ENCODE data around the gene SPRR4.

The SPRR4 gene

GRCh38 chr1:152977614-152978013 is 7.2 kb downstream of the SPRR4 start:
- H3K4me3 ChIP-seq (ENCODE audit: low read depth, low read length) = no peak overlapping the region
- no peak for TF ChIP-seq POLR2A (IDR thresholded peaks at IDR 0.05; ENCODE audit: extremely low read depth, insufficient read length)

DNA sequence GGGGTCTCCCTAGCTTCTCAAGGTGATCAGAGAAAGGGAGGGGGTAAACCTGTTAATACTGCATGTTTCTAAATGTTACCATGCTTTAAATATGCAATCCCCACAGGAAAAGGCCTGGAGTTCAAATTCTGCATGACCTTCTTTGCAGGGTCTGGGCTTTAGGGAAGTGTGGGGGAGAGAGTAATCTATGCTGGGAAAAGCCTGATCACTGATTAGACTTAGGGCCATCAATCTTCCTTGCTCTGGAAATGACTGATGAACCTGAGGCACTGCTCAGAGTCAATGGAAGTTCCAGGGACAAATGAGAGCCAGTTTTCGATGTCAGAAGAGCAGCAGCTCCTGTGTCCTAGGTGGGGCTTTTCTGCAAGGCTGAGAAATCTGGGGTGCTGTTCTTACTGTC is 10.2 kb downstream of the SPRR4 start:
- DNase-seq (ENCODE audit: low read depth) = no peak
- no peak overlapping the region for H3K4me3 ChIP-seq (ENCODE audit: low read depth, low read length)
- TF ChIP-seq MAX (IDR thresholded peaks at IDR 0.05; ENCODE audit: low read depth, low read length) = no peak
- no peak for TF ChIP-seq POLR2A (IDR thresholded peaks at IDR 0.05; ENCODE audit: extremely low read depth, insufficient read length)
- TF ChIP-seq CTCF (IDR thresholded peaks at IDR 0.05; ENCODE audit: low read depth, low read length) = no peak
- no peak for TF ChIP-seq MYC (IDR thresholded peaks at IDR 0.05; ENCODE audit: low read depth, low read length)

More at GRCh38 chr1:152977614-152978013, 7.2 kb downstream of the SPRR4 start:
- no peak for DNase-seq (ENCODE audit: low read depth)

GRCh38 chr1:152981146-152981871 is 10.9 kb downstream of the SPRR4 start:
- TF ChIP-seq POLR2A (IDR thresholded peaks at IDR 0.05; ENCODE audit: extremely low read depth, insufficient read length) (no peak), MAX (IDR thresholded peaks at IDR 0.05; ENCODE audit: low read depth, low read length) (no peak), MYC (IDR thresholded peaks at IDR 0.05; ENCODE audit: low read depth, low read length) (no peak), CTCF (IDR thresholded peaks at IDR 0.05; ENCODE audit: low read depth, low read length) (no peak)
- no peak for DNase-seq (ENCODE audit: low read depth)
- H3K4me3 ChIP-seq (ENCODE audit: low read depth, low read length) = no peak overlapping the region

DNA sequence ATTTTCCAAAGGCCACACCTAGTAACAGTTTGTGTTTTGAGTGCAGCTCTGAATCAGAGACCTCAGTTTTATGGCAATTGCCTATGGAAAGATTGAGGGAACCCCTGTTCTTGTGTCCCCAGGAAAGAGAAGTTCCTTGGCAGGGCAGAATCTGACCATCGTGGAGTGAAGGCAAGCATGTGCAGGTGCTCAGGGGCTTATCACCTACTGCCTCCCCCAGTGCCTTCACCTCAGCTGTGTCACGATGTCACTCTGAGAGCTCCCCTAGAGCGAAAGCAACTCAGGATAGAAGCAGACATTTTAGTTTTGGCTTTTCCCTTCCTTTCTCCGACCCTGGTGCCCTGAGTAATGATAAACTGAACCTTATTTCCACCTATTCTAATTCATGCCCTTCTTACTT is 11.6 kb downstream of the SPRR4 start:
- no peak for DNase-seq (ENCODE audit: low read depth)
- no peak overlapping the region for H3K4me3 ChIP-seq (ENCODE audit: low read depth, low read length)
- TF ChIP-seq CTCF (IDR thresholded peaks at IDR 0.05; ENCODE audit: low read depth, low read length) (no peak), MAX (IDR thresholded peaks at IDR 0.05; ENCODE audit: low read depth, low read length) (no peak), POLR2A (IDR thresholded peaks at IDR 0.05; ENCODE audit: extremely low read depth, insufficient read length) (no peak), MYC (IDR thresholded peaks at IDR 0.05; ENCODE audit: low read depth, low read length) (no peak)

GRCh38 chr1:152983234-152983633 is 12.8 kb downstream of the SPRR4 start:
- TF ChIP-seq CTCF (IDR thresholded peaks at IDR 0.05; ENCODE audit: low read depth, low read length) = no peak
- TF ChIP-seq POLR2A (IDR thresholded peaks at IDR 0.05; ENCODE audit: extremely low read depth, insufficient read length) = no peak
- no peak for TF ChIP-seq MAX (IDR thresholded peaks at IDR 0.05; ENCODE audit: low read depth, low read length)
- TF ChIP-seq MYC (IDR thresholded peaks at IDR 0.05; ENCODE audit: low read depth, low read length) = no peak
- DNase-seq (ENCODE audit: low read depth) = no peak
- no peak overlapping the region for H3K4me3 ChIP-seq (ENCODE audit: low read depth, low read length)

DNA sequence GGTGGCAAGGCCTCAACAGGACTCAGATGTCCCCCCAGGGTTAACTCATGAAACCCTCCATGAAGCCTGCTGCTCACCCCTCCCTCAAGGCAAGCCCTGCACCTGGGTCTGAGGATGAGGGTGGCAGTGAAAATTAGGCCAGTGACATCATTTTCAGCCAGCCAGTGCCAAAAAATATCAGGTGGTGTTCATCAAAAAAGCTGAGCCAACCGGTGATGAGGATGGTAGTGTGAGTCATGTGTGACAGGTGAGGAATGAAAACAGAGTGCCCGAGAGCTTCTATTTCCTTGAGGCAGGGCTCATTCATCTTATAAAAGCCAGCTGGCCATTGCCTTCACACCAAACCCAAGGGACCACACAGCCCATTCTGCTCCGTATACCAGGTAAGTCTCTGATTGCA is 13.3 kb downstream of the SPRR4 start, which contains the start of gene SPRR1A:
SPRR1A (plus strand) TSS at position 339 of the 400 bp plus-strand sequence. CDS start 1,150 bp downstream, outside the sequence.
- H3K4me3 ChIP-seq (ENCODE audit: low read depth, low read length) = no peak within 1 kb of the TSS
- TF ChIP-seq MAX (IDR thresholded peaks at IDR 0.05; ENCODE audit: low read depth, low read length) = no peak
- TF ChIP-seq CTCF (IDR thresholded peaks at IDR 0.05; ENCODE audit: low read depth, low read length) = no peak
- TF ChIP-seq POLR2A (IDR thresholded peaks at IDR 0.05; ENCODE audit: extremely low read depth, insufficient read length) = no peak
- no peak for TF ChIP-seq MYC (IDR thresholded peaks at IDR 0.05; ENCODE audit: low read depth, low read length)
- DNase-seq (ENCODE audit: low read depth) = no peak

All from NB4 (cell line).